Measurements from ENCODE around the gene SHISA7.

- TF ChIP-seq POLR2A (IDR thresholded peaks at IDR 0.05; ENCODE audit: low read length) (no peak), GATA1 (IDR thresholded peaks at IDR 0.05; ENCODE audit: low read depth, low read length) (no peak)
These were observed 8.7 kb downstream of the SHISA7 start for GRCh38 chr19:55434356-55434919.
